Activated naive CD4-positive, alpha-beta T cell (primary cell): ENCODE measurements around the gene STPG4.

Source experiments
- DNase-seq, 4 experiments: peaks; one replicate each; lab custom pipeline; 2025; lab: John Stamatoyannopoulos, UW

The STPG4 gene

DNA sequence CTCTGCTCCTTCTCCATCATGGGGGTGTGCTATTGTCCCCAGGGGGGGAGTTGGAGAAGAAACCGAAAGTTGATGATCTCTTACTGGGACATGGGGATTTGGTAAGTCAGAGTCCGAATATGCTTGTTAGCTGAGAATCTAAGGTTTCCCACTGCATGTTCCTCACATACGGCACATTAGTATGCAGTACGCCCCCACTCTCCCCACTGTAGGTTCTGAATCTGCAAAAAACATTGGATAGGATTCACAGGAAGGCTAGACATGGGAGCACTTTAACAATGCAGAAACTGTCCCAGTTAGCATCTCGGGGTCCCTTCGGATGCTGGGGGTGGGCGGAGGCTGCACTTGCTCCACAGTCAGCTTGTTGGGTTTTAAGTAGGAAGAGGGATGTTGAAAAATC is 102.3 kb downstream of the STPG4 start:
- DNase-seq, result no peak

DNA sequence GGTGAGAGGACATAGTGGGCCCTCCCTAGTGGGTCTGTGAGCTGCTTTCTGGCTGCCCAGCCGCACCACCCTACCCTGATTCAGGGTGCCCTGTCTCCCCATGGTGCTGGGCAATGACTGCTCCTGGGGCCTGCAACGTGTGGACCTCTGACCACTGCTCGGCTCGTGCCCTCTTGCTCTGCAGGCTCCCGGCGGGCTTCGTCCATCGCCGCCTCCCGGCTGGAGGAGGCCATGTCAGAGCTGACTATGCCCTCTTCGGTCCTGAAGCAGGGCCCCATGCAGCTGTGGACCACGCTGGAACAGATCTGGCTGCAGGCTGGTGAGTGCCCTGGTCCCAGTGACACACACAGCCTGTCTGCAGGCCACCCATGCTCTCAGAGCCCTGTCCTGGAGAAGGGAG is 103.5 kb downstream of the STPG4 start:
- no peak for DNase-seq

- DNase-seq, result no peak
Observed at GRCh38 chr2:47050762-47051161, 104.3 kb downstream of the STPG4 start.

DNA sequence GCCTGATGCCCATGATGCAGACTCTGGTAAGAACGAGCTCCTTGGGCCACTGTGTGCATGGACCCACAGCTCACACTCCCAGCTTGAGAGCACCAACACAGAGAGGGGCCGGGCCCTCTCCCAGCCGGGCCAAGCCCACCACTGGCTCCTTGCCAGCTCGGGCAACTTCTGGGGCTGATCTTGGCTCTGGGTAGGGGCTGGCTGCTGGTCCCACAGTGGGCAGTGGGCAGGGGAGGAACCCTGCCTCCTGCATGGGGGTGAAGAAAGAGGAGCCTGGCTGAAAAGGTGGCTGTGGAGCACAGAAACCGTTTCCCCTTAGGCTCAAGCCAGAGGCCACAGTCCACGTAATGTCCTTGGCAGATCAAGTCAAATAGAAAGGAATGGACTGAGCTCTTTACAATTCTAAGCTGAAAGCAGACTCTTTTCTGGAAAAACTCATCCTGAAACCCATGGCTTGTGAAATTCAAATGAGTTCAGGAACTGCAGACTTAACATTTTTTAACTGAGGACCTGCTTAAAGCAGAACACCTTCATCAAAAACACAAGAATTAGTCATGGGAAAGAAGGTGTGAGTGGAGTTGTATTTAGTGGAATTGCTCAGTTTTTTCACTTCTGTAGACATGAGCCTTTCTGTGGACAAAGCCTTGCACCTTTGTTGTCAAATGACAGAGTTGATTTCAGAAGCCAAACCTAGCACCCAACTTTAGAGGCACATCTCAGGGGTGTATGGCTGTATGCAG is 104.9 kb downstream of the STPG4 start:
- no peak for DNase-seq

DNA sequence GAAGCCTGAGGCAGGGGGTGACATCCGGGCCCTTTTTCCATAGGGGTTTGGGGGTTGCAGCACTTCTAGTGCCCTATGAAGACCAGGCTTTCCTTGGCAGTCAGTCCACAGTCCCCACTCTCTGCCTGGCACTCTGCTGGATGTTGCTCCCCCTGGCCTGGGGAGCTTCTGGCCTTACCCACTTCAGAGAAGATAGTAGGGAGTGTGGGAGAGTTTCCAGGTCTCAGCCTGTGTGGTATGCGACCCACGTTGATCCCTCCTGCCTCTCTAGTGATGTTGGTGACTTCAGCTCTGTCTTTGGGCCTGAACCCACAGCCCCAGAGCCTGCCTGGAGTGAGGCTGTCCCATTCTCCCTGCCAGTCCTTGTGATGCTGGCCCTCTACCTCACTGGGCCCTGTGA is 105.6 kb downstream of the STPG4 start:
- DNase-seq, result no peak

- DNase-seq, result no peak
Observed at GRCh38 chr2:47048801-47049480, 106.2 kb downstream of the STPG4 start.

- no peak for DNase-seq
Observed at GRCh38 chr2:47046271-47046670, 108.8 kb downstream of the STPG4 start.

- no peak for DNase-seq
Observed at GRCh38 chr2:47043891-47044239, 111.2 kb downstream of the STPG4 start.

- DNase-seq, result no peak
Observed at GRCh38 chr2:47043142-47043890, 111.8 kb downstream of the STPG4 start.

DNA sequence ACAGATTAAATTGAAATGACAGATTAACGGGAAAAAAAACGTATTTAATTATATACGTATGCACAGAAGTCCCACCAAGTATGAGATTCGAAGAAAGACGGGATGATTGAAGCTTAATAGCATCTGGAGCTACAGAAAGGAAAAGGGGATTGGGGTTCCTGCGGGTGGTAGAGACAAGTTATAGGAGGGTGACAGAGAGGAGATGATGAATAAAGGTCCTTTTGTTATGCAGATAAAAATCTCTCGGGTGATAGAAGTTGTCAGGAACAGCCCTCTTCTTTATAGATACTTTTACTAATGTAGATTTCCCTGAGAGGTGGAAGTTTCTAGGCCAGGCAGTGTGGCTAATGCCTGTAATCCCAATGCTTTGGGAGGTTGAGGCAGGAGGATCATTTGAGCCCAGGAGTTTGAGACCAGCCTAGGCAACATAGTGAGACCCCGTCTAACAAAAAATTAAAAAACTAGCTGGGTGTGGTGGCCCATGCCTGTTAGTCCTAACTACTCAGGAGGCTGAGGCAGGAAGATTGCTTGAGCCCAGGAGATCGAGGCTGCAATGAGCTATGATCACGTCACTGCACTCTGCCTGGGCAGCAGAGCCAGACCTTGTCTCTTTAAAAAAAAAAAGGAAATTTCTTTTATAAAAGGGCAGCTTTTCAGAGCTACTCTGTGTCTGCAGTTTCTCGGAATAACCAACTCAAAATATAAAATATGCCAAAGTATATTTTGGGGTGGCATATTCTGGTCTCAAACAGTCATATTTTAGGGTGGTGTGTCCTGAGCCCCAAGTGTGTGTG is 113.0 kb downstream of the STPG4 start:
- no peak for DNase-seq

GRCh38 chr2:47041063-47041462 is 114.0 kb downstream of the STPG4 start:
- no peak for DNase-seq

DNA sequence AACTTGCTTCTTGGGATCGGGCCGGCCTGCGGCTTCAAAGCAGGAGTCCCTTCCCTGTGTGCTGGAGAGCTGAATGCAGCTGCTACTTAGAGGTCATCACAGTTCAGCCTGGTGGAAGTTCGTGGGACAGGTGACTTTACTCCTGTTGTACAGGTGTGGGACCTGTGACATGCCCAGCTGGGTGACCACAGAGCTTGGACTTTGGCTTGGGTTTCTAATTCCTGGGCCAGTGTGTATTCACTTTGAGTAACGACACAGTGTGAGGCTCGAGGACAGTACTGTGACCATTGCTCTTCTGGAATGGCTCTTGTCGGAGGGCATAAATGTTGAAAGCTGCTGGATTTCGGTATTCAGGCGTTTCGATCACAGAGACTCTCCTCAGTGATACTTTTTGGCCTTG is 114.5 kb downstream of the STPG4 start:
- DNase-seq, result no peak

DNA sequence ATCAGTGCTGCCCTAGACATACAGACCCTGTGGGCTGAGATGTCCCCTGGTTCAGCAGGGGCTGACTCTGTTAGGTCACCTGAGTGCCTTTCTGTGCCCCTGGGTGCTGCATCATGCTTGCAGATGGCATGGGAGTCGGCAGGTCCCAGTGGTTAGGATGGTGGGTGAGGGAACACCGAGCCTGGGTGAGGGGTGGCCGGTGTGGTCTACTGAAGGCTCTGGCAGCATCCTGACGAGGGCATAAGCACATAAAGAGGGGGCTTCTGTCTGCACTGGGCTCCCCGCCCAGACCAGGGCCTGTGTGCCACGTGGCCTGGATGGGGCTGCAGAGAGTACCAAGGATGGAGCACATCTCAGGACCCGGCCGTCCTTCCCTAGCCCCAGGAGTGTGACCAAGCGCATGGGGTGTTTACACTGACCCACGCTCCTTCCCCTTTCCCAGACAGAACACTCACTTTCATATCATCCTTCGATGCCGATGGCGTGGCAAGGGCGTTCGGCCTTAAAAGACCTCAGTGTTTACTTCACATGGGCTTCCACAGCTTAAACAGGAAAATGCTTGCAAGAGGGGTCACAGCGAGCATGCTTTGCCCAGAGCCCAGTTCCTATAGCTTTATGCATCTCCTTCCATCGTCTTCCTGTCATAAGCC is 115.1 kb downstream of the STPG4 start:
- DNase-seq, result no peak

- DNase-seq, result no peak
Observed at GRCh38 chr2:47039489-47039870, 115.6 kb downstream of the STPG4 start.

DNA sequence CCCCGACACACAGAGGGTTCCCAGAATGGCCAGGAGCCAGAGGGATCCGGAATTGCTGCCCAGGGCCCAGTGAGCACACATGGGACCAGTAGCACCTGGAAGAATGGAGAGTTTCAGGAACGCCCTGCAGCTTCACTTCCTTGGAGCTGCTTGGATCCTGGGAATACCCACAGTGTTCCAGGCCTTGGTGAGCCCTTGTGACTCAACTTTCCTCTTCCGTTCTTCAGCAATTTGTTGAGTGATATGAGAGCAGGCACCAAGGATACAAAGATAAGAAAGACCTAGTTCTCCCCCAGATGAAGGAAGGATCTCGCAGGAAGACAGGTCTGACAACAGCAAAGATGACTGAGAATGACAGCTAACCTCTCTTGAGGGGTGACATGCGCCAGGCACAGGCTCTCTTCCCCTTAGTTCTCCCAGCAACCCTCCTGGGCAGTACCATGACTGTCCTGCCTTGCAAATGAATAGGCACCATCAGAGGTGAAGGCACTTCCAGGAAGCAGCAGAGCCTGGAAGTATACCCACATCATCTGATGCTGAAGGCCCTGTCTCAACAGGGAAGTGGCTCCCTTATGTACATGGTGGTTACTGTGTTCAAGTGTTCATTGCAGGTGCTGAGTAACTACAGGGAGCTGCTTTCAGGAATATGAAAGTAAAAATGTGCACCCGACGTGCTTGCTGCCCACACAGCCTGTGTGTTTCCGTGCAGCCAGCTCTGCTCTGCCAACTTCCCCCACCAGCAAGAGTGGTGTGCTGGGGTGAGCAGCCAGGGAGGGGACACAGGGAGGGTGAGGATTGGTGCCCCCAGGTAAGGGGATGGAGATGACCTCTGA is 116.2 kb downstream of the STPG4 start:
- DNase-seq, result no peak

DNA sequence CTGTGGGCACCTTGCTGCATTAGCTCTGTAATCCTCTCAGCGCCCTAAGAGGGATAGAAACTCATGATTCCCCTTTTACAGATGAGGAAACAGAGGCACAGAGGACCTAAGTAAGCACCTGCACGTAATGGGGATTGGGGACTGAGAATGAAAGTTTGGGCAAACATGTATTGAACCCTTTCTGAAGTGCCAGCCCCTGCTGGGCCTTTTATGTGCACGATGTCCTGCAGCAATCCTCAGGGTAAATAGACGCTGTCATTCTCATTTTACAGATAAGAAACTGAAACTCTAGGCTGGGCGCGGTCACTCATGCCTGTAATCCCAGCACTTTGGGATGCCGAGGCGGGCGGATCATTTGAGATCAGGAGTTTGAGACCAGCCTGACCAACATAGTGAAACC is 117.4 kb downstream of the STPG4 start:
- DNase-seq, result no peak
